DOHH2 (cell line): Measurements from ENCODE around the gene BLOC1S5.

ENCODE experiments used
- CTCF ChIP-seq: fragments of 200-600 bp; sonication (generic); IDR thresholded peaks from one replicate; pipeline ENCODE4 v1.5.1; 2014; ENCODE audit warnings: antibody characterized with exemption, mild to moderate bottlenecking, low read depth, low read length; ENCODE audit not compliant: poor library complexity, severe bottlenecking
- EZH2phosphoT487 ChIP-seq: fragments of 200-600 bp; sonication (generic); IDR thresholded peaks from 2 replicates; pipeline ENCODE4 v1.6.1; 2017; ENCODE audit warnings: borderline replicate concordance, mild to moderate bottlenecking, antibody characterized with exemption, low read length, moderate library complexity, mixed read lengths

GRCh38 chr6:8063761-8064637 is at the start of gene BLOC1S5:
- no peak for TF ChIP-seq CTCF
- TF ChIP-seq EZH2phosphoT487, result no peak
